GM12874 (cell line): ENCODE results near the gene NAT14.

Experiments used
- TF ChIP-seq, protein P1 (sequence below): IDR thresholded peaks from 2 replicates; pipeline ENCODE4 v1.5.1; 2011; ENCODE audit warnings: low read depth, mild to moderate bottlenecking, control low read depth, low read length, moderate library complexity; ENCODE audit not compliant: insufficient read depth

NAT14 gene

DNA sequence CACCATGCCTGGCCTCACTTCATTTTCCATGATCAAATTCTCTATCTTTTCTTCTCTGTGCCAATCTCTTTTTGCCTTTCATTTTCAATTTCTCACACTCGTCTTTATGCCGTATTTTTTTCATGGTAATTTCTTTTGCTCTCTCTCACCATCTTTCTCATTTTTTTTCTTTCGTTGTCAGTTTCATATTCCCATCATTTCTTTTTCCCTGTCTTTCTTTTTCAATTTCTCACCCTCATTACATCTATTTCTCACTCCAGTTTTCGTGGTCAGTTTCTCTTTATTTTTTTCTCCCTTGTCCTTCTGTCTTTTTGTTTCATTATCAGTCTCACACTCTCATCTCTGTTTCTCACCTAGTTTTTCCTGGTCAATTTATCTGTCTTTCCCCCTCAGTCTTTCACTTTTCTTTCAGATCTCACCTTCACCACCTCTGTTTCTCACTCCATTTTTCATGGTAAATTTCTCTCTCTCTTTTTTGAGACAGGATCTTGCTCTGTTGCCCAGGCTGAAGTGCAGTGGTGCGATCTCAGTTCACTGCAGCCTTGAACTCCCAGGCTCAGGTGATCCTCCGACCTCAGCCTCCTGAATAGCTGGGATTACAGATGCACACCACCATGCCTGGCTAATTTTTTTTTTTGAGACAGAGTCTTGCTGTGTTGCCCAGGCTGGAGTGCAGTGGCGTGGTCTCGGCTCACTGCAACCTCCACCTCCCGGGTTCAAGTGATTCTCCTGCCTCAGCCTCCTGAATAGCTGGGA is 17.4 kb downstream of the NAT14 start:
- TF ChIP-seq, protein P1, sequence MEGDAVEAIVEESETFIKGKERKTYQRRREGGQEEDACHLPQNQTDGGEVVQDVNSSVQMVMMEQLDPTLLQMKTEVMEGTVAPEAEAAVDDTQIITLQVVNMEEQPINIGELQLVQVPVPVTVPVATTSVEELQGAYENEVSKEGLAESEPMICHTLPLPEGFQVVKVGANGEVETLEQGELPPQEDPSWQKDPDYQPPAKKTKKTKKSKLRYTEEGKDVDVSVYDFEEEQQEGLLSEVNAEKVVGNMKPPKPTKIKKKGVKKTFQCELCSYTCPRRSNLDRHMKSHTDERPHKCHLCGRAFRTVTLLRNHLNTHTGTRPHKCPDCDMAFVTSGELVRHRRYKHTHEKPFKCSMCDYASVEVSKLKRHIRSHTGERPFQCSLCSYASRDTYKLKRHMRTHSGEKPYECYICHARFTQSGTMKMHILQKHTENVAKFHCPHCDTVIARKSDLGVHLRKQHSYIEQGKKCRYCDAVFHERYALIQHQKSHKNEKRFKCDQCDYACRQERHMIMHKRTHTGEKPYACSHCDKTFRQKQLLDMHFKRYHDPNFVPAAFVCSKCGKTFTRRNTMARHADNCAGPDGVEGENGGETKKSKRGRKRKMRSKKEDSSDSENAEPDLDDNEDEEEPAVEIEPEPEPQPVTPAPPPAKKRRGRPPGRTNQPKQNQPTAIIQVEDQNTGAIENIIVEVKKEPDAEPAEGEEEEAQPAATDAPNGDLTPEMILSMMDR: no peak

DNA sequence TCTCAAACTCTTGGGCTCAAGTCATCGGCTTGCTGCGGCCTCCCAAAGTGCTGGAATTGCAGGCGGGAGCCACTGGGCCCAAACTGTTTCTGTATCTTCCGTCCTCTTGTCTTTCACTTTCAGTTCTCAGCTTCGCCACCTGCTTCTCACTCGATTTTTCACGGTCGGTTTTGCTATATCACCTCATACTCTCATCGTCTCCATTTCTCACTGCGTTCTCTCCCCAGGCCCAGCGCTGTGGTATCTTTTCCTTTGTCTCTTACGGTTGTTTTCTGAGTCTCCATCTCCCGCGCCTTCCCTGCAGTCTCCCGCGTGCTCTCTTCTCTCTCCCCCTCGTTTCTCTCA is 18.1 kb downstream of the NAT14 start:
- TF ChIP-seq, protein P1: no peak

DNA sequence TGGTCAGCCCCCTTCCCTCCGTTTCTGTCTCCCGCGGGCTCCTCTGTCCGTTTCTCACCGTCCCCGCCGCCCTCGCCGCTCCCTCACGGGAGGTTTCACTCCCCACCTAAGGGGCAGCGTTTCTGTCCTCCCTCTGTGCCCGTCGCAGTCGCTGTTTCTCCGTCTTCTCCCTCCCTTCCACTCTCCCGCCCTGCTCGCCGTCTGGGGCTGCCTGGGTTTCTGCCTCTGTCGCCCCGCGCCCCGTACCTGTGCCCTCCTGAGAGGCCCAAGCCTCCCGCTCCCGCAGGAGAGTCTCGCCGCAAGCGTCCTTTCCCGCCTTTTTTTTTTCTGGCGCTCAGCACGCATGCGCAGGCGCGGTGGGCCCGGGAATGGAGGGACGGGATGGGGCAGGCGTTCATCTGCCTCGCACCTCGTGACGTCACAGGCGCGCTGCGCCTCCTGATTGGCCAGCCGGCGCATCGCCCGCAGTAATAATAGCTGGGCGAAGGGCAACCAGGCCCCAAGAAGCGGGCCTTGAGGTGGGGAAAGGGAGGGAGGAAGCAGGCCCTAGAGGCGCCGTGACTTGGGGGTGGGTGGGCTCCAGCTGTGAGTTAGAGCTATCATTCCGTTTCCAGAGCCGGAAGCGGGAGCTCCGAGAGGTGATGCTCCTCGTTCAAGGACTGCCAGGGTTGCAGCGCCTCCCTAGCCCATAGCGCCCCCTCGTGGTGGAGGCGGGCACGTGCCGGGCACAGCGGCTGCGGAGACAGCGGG is 18.7 kb downstream of the NAT14 start:
- TF ChIP-seq, protein P1: peak; percentile 98

DNA sequence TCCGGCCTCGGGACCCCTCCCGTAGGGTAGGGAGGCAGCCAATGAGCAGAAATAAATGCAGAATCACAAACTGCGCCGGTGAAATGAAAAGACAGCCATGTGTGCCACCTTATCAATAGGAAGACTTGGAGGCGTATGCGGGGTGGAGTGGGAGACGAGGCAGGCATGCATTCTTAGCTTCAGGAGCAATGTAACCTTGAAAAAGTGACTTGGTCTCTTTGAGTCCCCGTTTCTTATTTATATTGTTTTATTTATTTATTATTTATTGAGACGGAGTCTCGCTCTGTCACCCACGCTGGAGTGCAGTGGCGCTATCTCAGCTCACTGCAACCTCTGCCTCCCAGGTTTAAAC is 19.2 kb downstream of the NAT14 start:
- TF ChIP-seq, protein P1: no peak

DNA sequence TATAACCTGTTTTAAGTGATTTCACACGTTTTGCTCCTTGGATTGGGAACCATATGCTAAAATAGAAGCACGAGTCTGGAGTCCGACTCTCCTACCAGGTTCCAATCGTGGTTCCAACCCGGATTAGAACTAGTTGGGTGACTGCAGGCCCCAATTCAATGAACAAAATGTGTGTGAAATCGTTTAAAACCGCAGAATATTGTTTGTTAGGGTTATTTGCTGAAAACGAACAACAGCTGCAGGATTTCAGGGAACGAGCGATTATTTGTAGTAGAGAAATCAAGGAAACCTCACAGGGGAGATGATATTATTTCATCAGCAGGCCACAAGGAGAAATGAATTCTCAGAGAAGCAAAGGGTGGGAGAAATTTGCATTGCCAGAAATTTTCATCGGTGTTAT is 20.0 kb downstream of the NAT14 start:
- TF ChIP-seq, protein P1: no peak

DNA sequence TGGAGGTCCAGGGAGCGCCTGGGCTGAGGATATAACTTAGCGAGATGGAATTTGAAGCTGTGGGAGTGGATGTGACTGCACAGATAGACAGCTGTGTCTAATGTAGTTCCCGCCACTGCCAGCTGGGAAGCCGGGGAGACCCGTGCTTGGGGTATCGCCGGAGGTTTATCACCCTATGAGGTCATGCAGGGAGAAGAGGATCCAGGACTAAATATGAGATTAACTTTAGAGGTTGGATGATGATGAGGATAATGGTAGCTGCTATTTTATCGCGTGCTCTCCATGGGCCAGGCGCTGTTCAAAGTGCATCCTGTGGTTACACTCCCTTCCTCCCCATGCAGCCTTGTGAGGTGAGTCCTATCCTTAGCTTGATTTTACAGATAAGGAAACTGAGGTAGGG is 23.1 kb downstream of the NAT14 start:
- TF ChIP-seq, protein P1: no peak

DNA sequence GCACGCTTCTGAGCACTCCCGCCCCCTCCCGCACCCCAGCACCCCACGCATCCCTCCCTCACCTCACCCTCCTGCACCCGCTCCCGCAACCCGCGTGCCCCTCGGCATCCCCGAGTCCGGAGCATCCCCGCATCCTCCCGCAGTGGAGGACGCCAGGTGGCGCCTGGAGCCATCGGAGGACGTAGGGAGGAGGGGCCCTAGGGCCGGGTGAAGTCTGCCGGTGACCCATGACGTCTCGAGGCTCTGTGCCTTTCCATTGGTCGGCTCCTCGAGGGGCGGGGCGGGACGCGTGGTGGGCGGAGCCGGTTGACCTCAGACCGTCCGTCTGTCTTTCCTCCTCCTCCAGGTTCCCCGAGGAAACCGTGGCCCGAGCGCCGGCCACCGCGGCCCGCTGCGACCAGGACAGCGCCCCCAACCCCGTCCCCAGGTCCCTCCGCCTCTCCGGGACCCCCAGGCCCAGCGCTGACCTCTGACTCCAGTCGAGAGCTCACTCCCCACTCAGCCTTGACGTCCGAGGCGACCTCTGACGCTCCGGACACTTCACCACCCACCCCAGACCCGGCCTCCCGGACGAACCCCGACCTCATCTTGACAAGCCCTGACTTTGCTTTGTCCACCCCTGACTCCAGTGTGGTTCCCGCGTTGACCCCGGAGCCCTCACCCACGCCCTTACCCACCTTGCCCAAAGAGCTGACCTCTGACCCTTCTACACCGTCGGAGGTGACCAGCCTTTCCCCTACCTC is 32.1 kb downstream of the NAT14 start:
- TF ChIP-seq, protein P1: peak; percentile 92
